H1 (cell line): Measurements from ENCODE around the gene TMEM116. TPM values are rescaled to one million over a fixed set of nuclear protein-coding genes. Genes with fewer than 3 reads are reported as not detected.

Experiments used
- CTCF ChIA-PET: fragments of 300-600 bp; sonication (Branson Sonifier 250); formaldehyde crosslinking; loops from one replicate; lab custom pipeline; 2021; ENCODE audit not compliant: partially characterized antibody; lab: Charles Lee
- POLR2A ChIA-PET: fragments of 300-600 bp; sonication (Branson Sonifier 250); formaldehyde crosslinking; loops from one replicate; lab custom pipeline; 2021; ENCODE audit warnings: inconsistent platforms; ENCODE audit not compliant: partially characterized antibody; lab: Charles Lee
- DNase-seq, 2 experiments: peaks; one replicate each; pipeline versions ENCODE4 v3.0.0 to v3.0.0-alpha.2; 2010 to 2022; ENCODE audit warnings: low spot score in 2 of 2, low read depth in 1 of 2, mixed read lengths in 1 of 2
- FAIRE-seq: peaks from 2 replicates; lab custom pipeline; 2011; peaks lifted over from hg19 to GRCh38; lab: Jason Lieb, UNC
- H2AFZ ChIP-seq: 2 replicates; pipeline ENCODE4 v1.8.1; 2012; ENCODE audit warnings: low read length, inconsistent platforms
- H2AK5ac ChIP-seq: 2 replicates; pipeline ENCODE4 v1.6.1; 2013; ENCODE audit warnings: low read depth, low read length
- H2BK120ac ChIP-seq: replicated peaks from 2 replicates; pipeline ENCODE3; 2013; ENCODE audit warnings: low read depth, low read length, inconsistent platforms
- H2BK12ac ChIP-seq: 2 replicates; pipeline ENCODE4 v1.6.1; 2013; ENCODE audit warnings: low read depth, low read length
- H2BK15ac ChIP-seq: 2 replicates; pipeline ENCODE4 v1.6.1; 2013; ENCODE audit warnings: low read length
- H2BK20ac ChIP-seq: 2 replicates; pipeline ENCODE4 v1.6.1; 2013; ENCODE audit warnings: low read length
- H2BK5ac ChIP-seq: 2 replicates; pipeline ENCODE4 v1.6.1; 2013; ENCODE audit warnings: low read depth, low read length
- H3K14ac ChIP-seq: 2 replicates; pipeline ENCODE4 v1.6.1; 2013; ENCODE audit warnings: inconsistent platforms; ENCODE audit not compliant: insufficient read length
- H3K18ac ChIP-seq: 2 replicates; pipeline ENCODE4 v1.6.1; 2013; ENCODE audit warnings: low read length; ENCODE audit errors: extremely low read depth
- H3K23ac ChIP-seq: 2 replicates; pipeline ENCODE4 v1.6.1; 2013; ENCODE audit warnings: inconsistent platforms; ENCODE audit not compliant: insufficient read length
- H3K23me2 ChIP-seq: 2 replicates; pipeline ENCODE4 v1.6.1; 2013; ENCODE audit warnings: low read depth, low read length
- H3K27ac ChIP-seq: 2 replicates; pipeline ENCODE4 v1.6.1; 2011; ENCODE audit warnings: low read depth, low read length, inconsistent platforms
- H3K27me3 ChIP-seq, 4 experiments: replicated peaks in 1 of 4; 1 replicate in 1 of 4; 2 replicates in 3 of 4; pipeline versions ENCODE4 v1.6.1 to v1.8.1; 2011 to 2013; ENCODE audit warnings: low read length in 3 of 4, mild to moderate bottlenecking in 3 of 4, inconsistent platforms in 2 of 4, mixed read lengths in 2 of 4, moderate library complexity in 1 of 4; ENCODE audit not compliant: control insufficient read depth in 3 of 4, insufficient read depth in 3 of 4; ENCODE audit errors: extremely low read depth in 1 of 4
- H3K36me3 ChIP-seq, 4 experiments: 2 replicates each; pipeline versions ENCODE4 v1.6.1 to v1.8.1; 2011 to 2013; ENCODE audit warnings: mild to moderate bottlenecking in 4 of 4, low read length in 3 of 4, moderate library complexity in 2 of 4, control low read depth in 1 of 4, inconsistent platforms in 1 of 4; ENCODE audit not compliant: insufficient read depth in 4 of 4, control insufficient read depth in 2 of 4
- H3K4ac ChIP-seq: replicated peaks from 2 replicates; pipeline ENCODE3; 2013; ENCODE audit warnings: low read length, low read depth, mixed read lengths, inconsistent platforms; ENCODE audit not compliant: insufficient read length
- H3K4me1 ChIP-seq, 4 experiments: replicated peaks in 1 of 4; 1 replicate in 1 of 4; 2 replicates in 3 of 4; pipeline versions ENCODE4 v1.6.1 to v1.8.1; 2011 to 2013; ENCODE audit warnings: low read length in 3 of 4, inconsistent platforms in 2 of 4, mixed read lengths in 1 of 4; ENCODE audit not compliant: insufficient read depth in 4 of 4, control insufficient read depth in 3 of 4
- H3K4me2 ChIP-seq, 2 experiments: 2 replicates each; pipeline versions ENCODE4 v1.6.1 to v1.8.1; 2011 to 2013; ENCODE audit warnings: low read depth in 2 of 2, low read length in 2 of 2, control low read depth in 1 of 2, inconsistent platforms in 1 of 2, mild to moderate bottlenecking in 1 of 2; ENCODE audit not compliant: insufficient read depth in 1 of 2
- H3K4me3 ChIP-seq, 4 experiments: fragments of 200-600, 300-600 bp in 1 of 4; sonication (generic), shearing (Covaris generic), sonication (Bioruptor Twin) in 1 of 4; 2 replicates each; pipeline versions ENCODE4 v1.5.1 to v1.8.1; 2011 to 2016; ENCODE audit warnings: low read length in 4 of 4, low read depth in 3 of 4, control low read depth in 2 of 4, inconsistent platforms in 2 of 4, mild to moderate bottlenecking in 2 of 4, mixed read lengths in 1 of 4, moderate library complexity in 1 of 4; ENCODE audit not compliant: insufficient read depth in 2 of 4; ENCODE audit errors: extremely low read depth in 1 of 4
- H3K56ac ChIP-seq: replicated peaks from 2 replicates; pipeline ENCODE3; 2013; ENCODE audit warnings: low read depth, mild to moderate bottlenecking, mixed read lengths, low read length, inconsistent platforms; ENCODE audit not compliant: insufficient read length
- H3K79me1 ChIP-seq: 2 replicates; pipeline ENCODE4 v1.6.1; 2013; ENCODE audit warnings: low read depth, low read length, control low read depth
- H3K79me2 ChIP-seq, 2 experiments: 2 replicates each; pipeline versions ENCODE4 v1.6.1 to v1.8.1; 2012 to 2013; ENCODE audit warnings: low read length in 2 of 2, mild to moderate bottlenecking in 2 of 2, inconsistent platforms in 1 of 2; ENCODE audit not compliant: insufficient read depth in 2 of 2, control insufficient read depth in 1 of 2
- H3K9ac ChIP-seq, 4 experiments: replicated peaks in 1 of 4; 1 replicate in 1 of 4; 2 replicates in 3 of 4; pipeline versions ENCODE4 v1.6.1 to v1.8.1; 2011 to 2013; ENCODE audit warnings: low read depth in 3 of 4, low read length in 3 of 4, control low read depth in 2 of 4, mild to moderate bottlenecking in 2 of 4, moderate library complexity in 2 of 4, inconsistent platforms in 1 of 4; ENCODE audit errors: extremely low read depth in 1 of 4
- H3K9me3 ChIP-seq, 2 experiments: 2 replicates each; pipeline versions ENCODE4 v1.6.1 to v1.8.1; 2012 to 2013; ENCODE audit warnings: mild to moderate bottlenecking in 2 of 2, moderate library complexity in 2 of 2, control low read depth in 1 of 2, inconsistent platforms in 1 of 2, low read depth in 1 of 2, low read length in 1 of 2, mixed read lengths in 1 of 2; ENCODE audit not compliant: insufficient read depth in 2 of 2
- H4K20me1 ChIP-seq, 2 experiments: replicated peaks in 1 of 2; 2 replicates each; pipeline versions ENCODE3 to v1.8.1; 2011 to 2013; ENCODE audit warnings: inconsistent platforms in 2 of 2, low read length in 2 of 2, mild to moderate bottlenecking in 1 of 2; ENCODE audit not compliant: insufficient read depth in 2 of 2, control insufficient read depth in 1 of 2
- H4K5ac ChIP-seq: 2 replicates; pipeline ENCODE4 v1.6.1; 2013; ENCODE audit warnings: low read length, low read depth, mixed read lengths, inconsistent platforms; ENCODE audit not compliant: insufficient read length
- H4K8ac ChIP-seq: 2 replicates; pipeline ENCODE4 v1.8.0; 2013; ENCODE audit warnings: mild to moderate bottlenecking, moderate library complexity, low read length, inconsistent platforms; ENCODE audit not compliant: insufficient read depth; ENCODE audit errors: extremely low read depth
- H4K91ac ChIP-seq: replicated peaks from 2 replicates; pipeline ENCODE3; 2013; ENCODE audit warnings: low read length, mixed read lengths, inconsistent platforms; ENCODE audit not compliant: insufficient read length
- HDAC2 ChIP-seq, 2 experiments: fragments of 300-600 bp in 1 of 2; sonication (generic) in 1 of 2; IDR thresholded peaks; 2 replicates each; pipeline ENCODE4 v1.6.1; 2011 to 2012; ENCODE audit warnings: low read depth in 2 of 2, low read length in 2 of 2, mild to moderate bottlenecking in 2 of 2, moderate library complexity in 2 of 2, borderline replicate concordance in 1 of 2, inconsistent platforms in 1 of 2
- MAFK ChIP-seq: IDR thresholded peaks from 2 replicates; pipeline ENCODE4 v1.6.1; 2012; ENCODE audit warnings: low read depth, mild to moderate bottlenecking, improper control_type of control experiment, low read length
- POLR2A ChIP-seq, 2 experiments: IDR thresholded peaks; 1 replicate in 1 of 2; 2 replicates in 1 of 2; pipeline ENCODE4 v1.6.1; 2011; ENCODE audit warnings: low read depth in 2 of 2, low read length in 2 of 2, mild to moderate bottlenecking in 2 of 2; ENCODE audit errors: control extremely low read depth in 1 of 2
- SAP30 ChIP-seq: fragments of 300-600 bp; sonication (generic); IDR thresholded peaks from 2 replicates; pipeline ENCODE4 v1.7.1; 2012; ENCODE audit warnings: low read length, moderate library complexity, mild to moderate bottlenecking, inconsistent platforms; ENCODE audit not compliant: insufficient read depth, insufficient replicate concordance
- TCF12 ChIP-seq: IDR thresholded peaks from 2 replicates; pipeline ENCODE4 v1.6.1; 2011; ENCODE audit warnings: low read depth, mild to moderate bottlenecking, low read length
- YY1 ChIP-seq: IDR thresholded peaks from 2 replicates; pipeline ENCODE4 v1.6.1; 2011; ENCODE audit warnings: low read depth, mild to moderate bottlenecking, low read length
- ZNF274 ChIP-seq: IDR thresholded peaks from 2 replicates; pipeline ENCODE4 v1.7.0; 2012; ENCODE audit warnings: low read length, borderline replicate concordance; ENCODE audit errors: extremely low read depth
- WGBS, 2 experiments: shearing (Covaris generic) in 1 of 2; methylation state at CpG; one replicate each; pipeline versions ENCODE4 v1.1.6 to v1.1.7; 2013 to 2015; ENCODE audit warnings: low lambda C conversion rate in 2 of 2, mixed read lengths in 2 of 2, inconsistent platforms in 1 of 2, low coverage in 1 of 2, missing lambda C conversion rate in 1 of 2; ENCODE audit not compliant: insufficient replicate concordance in 2 of 2, insufficient coverage in 1 of 2, insufficient read length in 1 of 2; ENCODE audit errors: extremely low coverage in 1 of 2, missing lambda C conversion rate in 1 of 2; 5-methylcytosine and 5-hydroxymethylcytosine counted together
- polyA plus RNA-seq, 7 experiments: library from polyadenylated mRNA; depleted of rRNA in 3 of 7; stranded (reverse) in 5 of 7; unstranded in 2 of 7; fragments of >200 nt in 5 of 7; fragments of 200-250 nt in 2 of 7; gene quantifications; 1 replicate in 5 of 7; 2 replicates in 1 of 7; 4 replicates in 1 of 7; pipeline versions ENCODE4 v1.2.1 to v1.2.3, GENCODE V29; 2011 to 2013; ENCODE audit warnings: missing spikeins in 2 of 7, mixed read lengths in 2 of 7
- total RNA-seq: library from RNA; stranded (reverse); fragmentation: NEBNext Ultra II Directional; extraction: Animal tissue kit (Norgen Biotek cat#: 25700); gene quantifications from 2 replicates; pipeline ENCODE4 v1.2.1, GENCODE V29; 2021

The TMEM116 gene
- total and polyA plus RNA-seq, 2 of the 8 experiments (the other 6 are each of a cell fraction or from before 2014, with no cell fraction given), result 8.1 to 25.2 TPM

DNA sequence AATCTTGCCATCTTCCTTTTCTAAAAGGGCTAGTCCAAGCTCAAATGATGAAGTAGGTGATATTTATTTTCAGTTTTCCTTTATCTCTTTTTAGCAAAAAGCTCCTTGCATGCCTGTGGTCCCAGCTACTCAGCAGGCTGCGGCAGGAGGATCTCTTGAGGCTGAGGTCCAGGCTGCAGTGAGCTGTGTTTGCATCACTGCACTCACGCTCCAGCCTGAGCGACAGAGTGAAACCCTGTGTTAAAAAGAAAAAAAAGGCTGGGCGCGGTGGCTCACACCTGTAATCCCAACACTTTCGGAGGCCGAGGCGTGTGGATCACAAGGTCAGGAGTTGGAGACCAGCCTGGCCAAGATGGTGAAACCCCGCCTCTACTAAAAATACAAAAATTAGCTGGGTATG, 5.0 kb downstream of the TMEM116 start:
- ChIA-PET POLR2A (interaction anchor here (0.8 kb wide), 1 partner anchor 165 kb away, joined by 3 read pairs; no protein-coding TSS in a partner anchor), CTCF (interaction anchor here (0.5 to 1.3 kb wide), 4 partner anchors 10 to 62 kb away, joined by 3 to 4 read pairs (median 3); no protein-coding TSS in a partner anchor)
- Histone ChIP-seq H3K56ac (no peak overlapping the region), H3K4ac (no peak overlapping the region), H3K79me2 (peaks cover 0 to 12% of the 10 kb centered on the region in 2 experiments; a peak in 2 of 4 replicates), H2BK5ac (no peak overlapping the region), H3K4me3 (no peak overlapping the region), H4K20me1 (no peaks in the 10 kb centered on the region), H4K91ac (no peak overlapping the region), H3K4me1 (peaks cover 0 to 8% (median 3%) of the 10 kb centered on the region in 4 experiments), H2BK120ac (no peak overlapping the region), H2AFZ (no peak overlapping the region), H3K9ac (no peak overlapping the region), H3K27ac (no peak overlapping the region), H3K14ac (no peak overlapping the region), H2BK15ac (no peak overlapping the region), H3K27me3 (no peaks in the 10 kb centered on the region), H2AK5ac (no peak overlapping the region), H3K9me3 (no peaks in the 10 kb centered on the region), H3K79me1 (no peaks in the 10 kb centered on the region; the same call in 1 of the 2 replicates), H4K8ac (no peak overlapping the region), H3K23ac (no peak overlapping the region), H3K4me2 (no peak overlapping the region), H4K5ac (no peak overlapping the region), H2BK12ac (no peak overlapping the region), H3K18ac (no peak overlapping the region), H2BK20ac (no peak overlapping the region), H3K36me3 (no peaks in the 10 kb centered on the region), H3K23me2 (peaks cover 6% of the 10 kb centered on the region)
- TF ChIP-seq YY1 (no peak), POLR2A (IDR thresholded peaks at IDR 0.05; ENCODE audit: control extremely low read depth in 1 of 2, low read depth in 2 of 2, low read length in 2 of 2) (no peak), ZNF274 (no peak), HDAC2 (IDR thresholded peaks at IDR 0.05; ENCODE audit: borderline replicate concordance in 1 of 2, low read depth in 2 of 2, low read length in 2 of 2) (no peak), TCF12 (no peak), SAP30 (no peak), MAFK (no peak)
- WGBS, 2 experiments, result 89% methylated on average over 9 of the region's 9 CpGs; no CpG with 5 or more reads in 1 of the 2 experiments
- DNase-seq, result no peak
- FAIRE-seq, result no peak
